K562 (cell line): ENCODE data around the gene C1orf167. TPM values are rescaled to one million over a fixed set of nuclear protein-coding genes. Genes with fewer than 3 reads are reported as not detected.

ENCODE experiments used
- ATAC-seq: fragments of 200-7000 bp; cut with Tn5 transposase; 3 replicates; pipeline ENCODE4 v1.9.1; 2020; ENCODE audit warnings: moderate library complexity
- BruUV-seq: library from RNA; stranded (reverse); fragments of 400-500 nt; replicated peaks from 2 replicates; lab custom pipeline; 2021; lab: Mats Ljungman, UMichigan
- CTCF ChIA-PET: fragments of 300-600 bp; formaldehyde crosslinking; extraction: SDS; loops from one replicate; lab custom pipeline; 2021; ENCODE audit warnings: low intra/inter-chr PET ratio; lab: Yijun Ruan, JAX
- POLR2A ChIA-PET: fragments of 300-600, 350-650 bp; sonication (Branson Sonifier 250); formaldehyde crosslinking; extraction: SDS; loops from one replicate; lab custom pipeline; 2021; ENCODE audit warnings: antibody characterized with exemption, inconsistent platforms; lab: Yijun Ruan, JAX
- DNase-seq, 4 experiments: peaks; one replicate each; pipeline versions ENCODE4 v3.0.0 to v3.0.0-alpha.2; 2011 to 2018; ENCODE audit warnings: low spot score in 3 of 4, mixed read lengths in 3 of 4; ENCODE audit errors: extremely low read depth in 1 of 4
- FAIRE-seq: peaks from 2 replicates; lab custom pipeline; 2011; peaks lifted over from hg19 to GRCh38; lab: Jason Lieb, UNC
- H2AFZ ChIP-seq: 2 replicates; pipeline ENCODE4 v1.6.0; 2011; ENCODE audit warnings: low read depth, low read length, control low read depth, inconsistent platforms
- H3K27ac ChIP-seq: fragments of 200-600 bp; 3 replicates; pipeline ENCODE4 v1.8.0; 2011; ENCODE audit warnings: low read depth, mild to moderate bottlenecking, control low read depth, inconsistent platforms, low read length, moderate library complexity, mixed read lengths; ENCODE audit errors: extremely low read depth
- H3K27me3 ChIP-seq, 2 experiments: fragments of 300-600 bp in 1 of 2; 2 replicates in 1 of 2; 3 replicates in 1 of 2; pipeline versions ENCODE4 v1.6.0 to v1.8.0; 2011; ENCODE audit warnings: inconsistent platforms in 2 of 2, low read length in 2 of 2, mild to moderate bottlenecking in 1 of 2, mixed read lengths in 1 of 2, moderate library complexity in 1 of 2; ENCODE audit not compliant: control insufficient read depth in 2 of 2, insufficient read depth in 2 of 2
- H3K36me3 ChIP-seq: fragments of 300-600 bp; 3 replicates; pipeline ENCODE4 v1.8.0; 2011; ENCODE audit warnings: mild to moderate bottlenecking, low read length, inconsistent platforms; ENCODE audit not compliant: control insufficient read depth, insufficient read depth
- H3K4me1 ChIP-seq, 2 experiments: fragments of 200-600 bp in 1 of 2; replicated peaks in 1 of 2; 2 replicates in 1 of 2; 3 replicates in 1 of 2; pipeline versions ENCODE4 v1.5.1 to v1.8.0; 2011; ENCODE audit warnings: inconsistent platforms in 2 of 2, low read length in 2 of 2, mild to moderate bottlenecking in 1 of 2, mixed read lengths in 1 of 2, moderate library complexity in 1 of 2; ENCODE audit not compliant: control insufficient read depth in 2 of 2, insufficient read depth in 2 of 2
- H3K4me2 ChIP-seq: 2 replicates; pipeline ENCODE4 v1.6.1; 2011; ENCODE audit warnings: low read length, control low read depth, inconsistent platforms, mixed read lengths; ENCODE audit not compliant: insufficient read depth
- H3K4me3 ChIP-seq: fragments of 200-600 bp; sonication (generic), shearing (Covaris generic); 2 replicates; pipeline ENCODE4 v1.5.1; 2016; ENCODE audit warnings: control low read depth, inconsistent platforms
- H3K79me2 ChIP-seq: fragments of 200-600 bp; 3 replicates; pipeline ENCODE4 v1.8.0; 2011; ENCODE audit warnings: low read length, inconsistent platforms; ENCODE audit not compliant: control insufficient read depth, insufficient read depth
- H3K9ac ChIP-seq, 2 experiments: 2 replicates each; pipeline versions ENCODE4 v1.6.0 to v1.6.1; 2011; ENCODE audit warnings: low read depth in 2 of 2, low read length in 2 of 2, control low read depth in 1 of 2, inconsistent platforms in 1 of 2, mild to moderate bottlenecking in 1 of 2, mixed read lengths in 1 of 2; ENCODE audit not compliant: insufficient read depth in 1 of 2
- H3K9me1 ChIP-seq: one replicate; pipeline ENCODE4 v1.6.0; 2011; ENCODE audit warnings: inconsistent platforms, mild to moderate bottlenecking, low read length, moderate library complexity; ENCODE audit not compliant: control insufficient read depth, insufficient read depth
- H3K9me3 ChIP-seq: replicated peaks from 2 replicates; pipeline ENCODE4 v1.5.1; 2011; ENCODE audit warnings: low read depth, low read length, inconsistent platforms; ENCODE audit not compliant: control insufficient read depth, insufficient read depth
- H4K20me1 ChIP-seq: replicated peaks from 2 replicates; pipeline ENCODE4 v1.6.1; 2011; ENCODE audit warnings: low read length, inconsistent platforms, mixed read lengths; ENCODE audit not compliant: control insufficient read depth, insufficient read depth
- ATF7 ChIP-seq: fragments of 450-650 bp; IDR thresholded peaks from 2 replicates; pipeline ENCODE4 v1.7.1; 2014; ENCODE audit warnings: mild to moderate bottlenecking, moderate library complexity
- CBX2 ChIP-seq: fragments of 200-600 bp; sonication (generic); IDR thresholded peaks from one replicate; pipeline ENCODE4 v1.6.1; 2012; ENCODE audit warnings: mild to moderate bottlenecking, low read length, inconsistent platforms; ENCODE audit not compliant: insufficient read depth, poor library complexity, severe bottlenecking
- CHD2 ChIP-seq: IDR thresholded peaks from 2 replicates; pipeline ENCODE4 v1.6.1; 2011; ENCODE audit warnings: low read depth, low read length
- GABPA ChIP-seq: fragments of 200-800 bp; sonication (Bioruptor generic); conservative IDR thresholded peaks from 2 replicates; pipeline ENCODE4 v1.6.1; 2016; ENCODE audit warnings: low read depth, missing genetic modification characterization, missing compliant biosample characterization
- KLF10 ChIP-seq: fragments of 250-450 bp; sonication (Bioruptor Pico); IDR thresholded peaks from 2 replicates; pipeline ENCODE4 v1.6.1; 2021; ENCODE audit warnings: matching md5 sums
- MCM3 ChIP-seq: fragments of 450-650 bp; IDR thresholded peaks from 2 replicates; pipeline ENCODE4 v1.6.1; 2016
- MTA3 ChIP-seq: fragments of 450-650 bp; formaldehyde crosslinking; IDR thresholded peaks from 2 replicates; pipeline ENCODE4 v1.6.1; 2017; ENCODE audit warnings: mild to moderate bottlenecking, borderline replicate concordance
- MYNN ChIP-seq, 2 experiments: sonication (generic); formaldehyde crosslinking in 1 of 2; IDR thresholded peaks; 2 replicates each; pipeline versions ENCODE4 v1.5.0 to v1.6.1; 2016 to 2020; ENCODE audit warnings: antibody characterized with exemption in 1 of 2, missing genetic modification reagents in 1 of 2
- NFXL1 ChIP-seq: fragments of 450-650 bp; formaldehyde crosslinking; IDR thresholded peaks from 2 replicates; pipeline ENCODE4 v1.4.0; 2021; ENCODE audit warnings: mild to moderate bottlenecking
- NR2C1 ChIP-seq, 2 experiments: fragments of 450-650 bp; IDR thresholded peaks; 2 replicates each; pipeline ENCODE4 v1.6.1; 2017; ENCODE audit warnings: mild to moderate bottlenecking in 2 of 2, antibody characterized with exemption in 1 of 2, inconsistent platforms in 1 of 2, missing compliant biosample characterization in 1 of 2, missing genetic modification characterization in 1 of 2
- POLR2H ChIP-seq: IDR thresholded peaks from 2 replicates; pipeline ENCODE4 v1.6.1; 2016; ENCODE audit warnings: missing genetic modification characterization, low read depth, mild to moderate bottlenecking, control low read depth, missing compliant biosample characterization, moderate library complexity
- PTBP1 ChIP-seq: fragments of 200-400 bp; formaldehyde crosslinking; IDR thresholded peaks from 2 replicates; pipeline ENCODE4 v1.6.1; 2017; ENCODE audit warnings: low read depth, low read length
- STAT5B ChIP-seq: fragments of 250-450 bp; sonication (Bioruptor Pico); IDR thresholded peaks from 2 replicates; pipeline ENCODE4 v1.8.0; 2021; ENCODE audit warnings: mild to moderate bottlenecking, inconsistent platforms
- TCF7 ChIP-seq: sonication (generic); IDR thresholded peaks from 2 replicates; pipeline ENCODE4 v1.6.1; 2016; ENCODE audit warnings: antibody characterized with exemption, borderline replicate concordance
- TEAD2 ChIP-seq: fragments of 450-650 bp; IDR thresholded peaks from 2 replicates; pipeline ENCODE4 v1.6.1; 2016; ENCODE audit warnings: missing genetic modification characterization, control low read depth, missing compliant biosample characterization
- ZFP36 ChIP-seq: fragments of 150-350 bp; IDR thresholded peaks from 2 replicates; pipeline ENCODE4 v1.6.1; 2018; ENCODE audit warnings: low read length, low read depth; ENCODE audit not compliant: partially characterized antibody
- WGBS: fragments of 100-300 bp; shearing (Covaris generic); methylation state at CpG from one replicate; pipeline ENCODE4 v1.1.6; 2016; ENCODE audit warnings: low coverage, mixed read lengths; ENCODE audit not compliant: insufficient coverage; ENCODE audit errors: missing lambda C conversion rate; 5-methylcytosine and 5-hydroxymethylcytosine counted together
- in situ Hi-C: fragments of 300-500 bp; cut with MboI; formaldehyde crosslinking; loops from 4 replicates; pipeline ENCODE4 v1.15.0; 2018; ENCODE audit warnings: inconsistent platforms, mixed read lengths
- intact Hi-C: fragments of 100-400 bp; cut with micrococcal nuclease; formaldehyde crosslinking; loops from 2 replicates; pipeline ENCODE4 v1.14.2; 2022
- polyA plus RNA-seq, 8 experiments: library from polyadenylated mRNA; depleted of rRNA in 4 of 8; stranded (reverse) in 5 of 8; unstranded in 3 of 8; fragments of >200 nt; fragmentation: Nextera tagmentation in 2 of 8; fragmentation: Illumina TruSeq in 1 of 8; extraction: Ambion mirVana in 2 of 8; extraction: Trizol in 1 of 8; gene quantifications; 2 replicates each; pipeline versions ENCODE4 v1.2.1 to v1.2.3, GENCODE V29; 2011 to 2014; ENCODE audit warnings: inconsistent platforms in 1 of 8, missing spikeins in 1 of 8
- total RNA-seq, 7 experiments: library from RNA; depleted of rRNA in 6 of 7; stranded (reverse); fragments of >200 nt in 6 of 7; fragmentation: Illumina TruSeq in 2 of 7; extraction: Trizol in 2 of 7; gene quantifications; 2 replicates each; pipeline versions ENCODE4 v1.2.1 to v1.2.3, GENCODE V29; 2011 to 2021; ENCODE audit warnings: low replicate concordance in 1 of 7

The C1orf167 gene
- total and polyA plus RNA-seq, 9 of the 15 experiments (the other 6 are each of a cell fraction or from before 2014, with no cell fraction given) = 0.22 to 0.86 (median 0.31) TPM; not detected in 2

DNA sequence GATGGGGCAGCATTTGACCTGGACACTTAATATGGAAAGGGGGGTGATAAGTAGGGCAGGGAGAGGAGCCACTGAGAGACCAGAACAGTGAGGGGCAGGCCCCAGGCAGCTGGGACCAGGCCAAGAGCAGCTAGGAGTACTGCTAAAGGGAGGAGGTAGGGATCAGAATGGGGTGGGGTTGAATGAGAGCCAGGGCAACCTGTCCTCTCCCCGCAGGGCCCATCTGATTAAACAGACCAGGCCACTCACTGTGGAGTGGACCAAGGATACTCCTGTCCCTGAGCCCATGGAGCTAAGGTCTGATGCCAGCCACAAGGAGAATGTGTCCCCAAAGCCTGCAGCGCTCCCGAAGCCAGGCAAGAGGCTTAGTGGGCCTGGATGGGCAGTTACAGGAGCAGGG, 2.1 kb downstream of the C1orf167 start:
- no peak overlapping the region for H3K4me3 ChIP-seq
- no peak overlapping the region for H3K27ac ChIP-seq
- ChIA-PET POLR2A (interaction anchor here (0.6 to 3.9 kb wide), 11 partner anchors 8 to 554 kb away, joined by 3 to 18 read pairs (median 5); no protein-coding TSS in a partner anchor), CTCF (no interaction called here)
- H3K36me3 ChIP-seq = no peaks in the 10 kb centered on the region
- intact Hi-C loops (no loop called here), in situ Hi-C loops (no loop called here)
- H3K4me2 ChIP-seq = no peak overlapping the region
- H3K27me3 ChIP-seq = no peaks in the 10 kb centered on the region
- peaks cover 13 to 50% of the 10 kb centered on the region in 2 experiments; a peak in 4 of 5 replicates for H3K4me1 ChIP-seq
- BruUV-seq = no TSS peak
- H3K79me2 ChIP-seq = no peaks in the 10 kb centered on the region
- H2AFZ ChIP-seq = no peak overlapping the region
- no peak for FAIRE-seq
- no peak for DNase-seq
- peak; percentile 12; the same call in 1 of the 3 replicates for ATAC-seq
- no peaks in the 10 kb centered on the region for H3K9me3 ChIP-seq
- 65% methylated on average over 3 of the region's 3 CpGs for WGBS
- H4K20me1 ChIP-seq = no peaks in the 10 kb centered on the region
- H3K9ac ChIP-seq = peak overlapping the region in 1 of 2 experiments; percentile 65; a peak in 2 of 4 replicates
- H3K9me1 ChIP-seq = no peaks in the 10 kb centered on the region
- TF ChIP-seq TCF7 = no peak
- TF ChIP-seq NFXL1 (CRISPR knock-in tag) = no peak
- TF ChIP-seq CBX2 = no peak
- no peak for TF ChIP-seq NR2C1 (IDR thresholded peaks at IDR 0.05)
- no peak for TF ChIP-seq NR2C1 (tag; IDR thresholded peaks at IDR 0.05)
- TF ChIP-seq ZFP36 = no peak
- TF ChIP-seq TEAD2 (tag) = no peak
- no peak for TF ChIP-seq MTA3
- no peak for TF ChIP-seq POLR2H (tag)
- no peak for TF ChIP-seq ATF7
- no peak for TF ChIP-seq PTBP1
- no peak for TF ChIP-seq MCM3
- no peak for TF ChIP-seq STAT5B
- TF ChIP-seq GABPA (tag) = no peak
- no peak for TF ChIP-seq CHD2
- TF ChIP-seq MYNN (IDR thresholded peaks at IDR 0.05) = no peak
- no peak for TF ChIP-seq MYNN (CRISPR knock-in tag; IDR thresholded peaks at IDR 0.05)
- no peak for TF ChIP-seq KLF10 (CRISPR knock-in tag)
- TF ChIP-seq, all 486 proteins: peak for 0
